HepG2 (cell line): Measurements from ENCODE around the gene AIDA. TPM values are rescaled to one million over a fixed set of nuclear protein-coding genes. Genes with fewer than 3 reads are reported as not detected.

Experiments
- ATAC-seq: fragments of 200-7000 bp; cut with Tn5 transposase; 3 replicates; pipeline ENCODE4 v1.9.1; 2020; ENCODE audit warnings: mild to moderate bottlenecking, moderate library complexity
- BruUV-seq: library from RNA; stranded (reverse); fragments of 400-500 nt; replicated peaks from 2 replicates; lab custom pipeline; 2021; lab: Mats Ljungman, UMichigan
- CTCF ChIA-PET: fragments of 300-600 bp; formaldehyde crosslinking; extraction: SDS; loops from one replicate; lab custom pipeline; 2021; ENCODE audit warnings: low total read pairs, inconsistent platforms, low intra/inter-chr PET ratio; lab: Yijun Ruan, JAX
- POLR2A ChIA-PET: fragments of 350-600 bp; sonication (Branson Sonifier 250); formaldehyde crosslinking; loops from one replicate; lab custom pipeline; 2020; ENCODE audit warnings: antibody characterized with exemption, inconsistent platforms; lab: Yijun Ruan, JAX
- DNase-seq: peaks from one replicate; pipeline ENCODE4 v3.0.0-alpha.2; 2015; ENCODE audit warnings: low spot score
- FAIRE-seq: peaks from 3 replicates; lab custom pipeline; 2011; peaks lifted over from hg19 to GRCh38; lab: Jason Lieb, UNC
- H2AFZ ChIP-seq: one replicate; pipeline ENCODE4 v1.6.1; 2011; ENCODE audit warnings: low read length, inconsistent platforms
- H3K27ac ChIP-seq: fragments of 300-600 bp; 3 replicates; pipeline ENCODE4 v1.8.0; 2011; ENCODE audit warnings: mixed run types, mild to moderate bottlenecking, mixed read lengths, low read length, inconsistent platforms; ENCODE audit not compliant: insufficient read depth; ENCODE audit errors: extremely low read length
- H3K27me3 ChIP-seq, 2 experiments: fragments of 200-600 bp in 1 of 2; 2 replicates in 1 of 2; 3 replicates in 1 of 2; pipeline versions ENCODE4 v1.6.0 to v1.8.0; 2011; ENCODE audit warnings: low read length in 2 of 2, mild to moderate bottlenecking in 2 of 2, moderate library complexity in 2 of 2, inconsistent platforms in 1 of 2; ENCODE audit not compliant: insufficient read depth in 2 of 2, control insufficient read depth in 1 of 2
- H3K36me3 ChIP-seq, 2 experiments: fragments of 200-600 bp in 1 of 2; replicated peaks in 1 of 2; 2 replicates in 1 of 2; 3 replicates in 1 of 2; pipeline versions ENCODE4 v1.5.1 to v1.8.0; 2011; ENCODE audit warnings: low read length in 2 of 2, inconsistent platforms in 1 of 2; ENCODE audit not compliant: insufficient read depth in 2 of 2, control insufficient read depth in 1 of 2
- H3K4me1 ChIP-seq: 2 replicates; pipeline ENCODE4 v1.5.1; 2012; ENCODE audit warnings: low read length, inconsistent platforms; ENCODE audit not compliant: insufficient read depth
- H3K4me2 ChIP-seq: 2 replicates; pipeline ENCODE4 v1.6.0; 2011; ENCODE audit warnings: low read depth, low read length, inconsistent platforms
- H3K4me3 ChIP-seq, 3 experiments: fragments of 200-600 bp in 1 of 3; sonication (generic), shearing (Covaris generic) in 1 of 3; replicated peaks in 1 of 3; 2 replicates each; pipeline ENCODE4 v1.5.1; 2011 to 2016; ENCODE audit warnings: low read length in 3 of 3, inconsistent platforms in 2 of 3, low read depth in 2 of 3, mild to moderate bottlenecking in 2 of 3, control low read depth in 1 of 3, mixed read lengths in 1 of 3; ENCODE audit not compliant: insufficient read depth in 1 of 3
- H3K79me2 ChIP-seq: one replicate; pipeline ENCODE4 v1.6.1; 2011; ENCODE audit warnings: low read length, inconsistent platforms; ENCODE audit not compliant: insufficient read depth
- H3K9ac ChIP-seq: 2 replicates; pipeline ENCODE4 v1.6.0; 2011; ENCODE audit warnings: mild to moderate bottlenecking, low read depth, low read length, inconsistent platforms; ENCODE audit not compliant: insufficient read depth
- H3K9me3 ChIP-seq: 2 replicates; pipeline ENCODE4 v1.5.1; 2012; ENCODE audit warnings: mild to moderate bottlenecking, low read length
- H4K20me1 ChIP-seq: 2 replicates; pipeline ENCODE4 v1.6.0; 2011; ENCODE audit warnings: inconsistent platforms, mild to moderate bottlenecking, low read length, moderate library complexity; ENCODE audit not compliant: insufficient read depth
- BRD4 ChIP-seq: sonication (generic); formaldehyde crosslinking; IDR thresholded peaks from 2 replicates; pipeline ENCODE4 v1.4.0; 2020; ENCODE audit warnings: missing genetic modification reagents
- GTF2F1 ChIP-seq: fragments of 150-350 bp; IDR thresholded peaks from 2 replicates; pipeline ENCODE4 v1.6.1; 2014; ENCODE audit warnings: low read length
- JUND ChIP-seq: sonication (generic); formaldehyde crosslinking; IDR thresholded peaks from 2 replicates; pipeline ENCODE4 v1.8.0; 2022; ENCODE audit warnings: mild to moderate bottlenecking, missing genetic modification reagents
- KLF6 ChIP-seq: IDR thresholded peaks from 2 replicates; pipeline ENCODE4 v1.8.0; 2016; ENCODE audit warnings: missing biosample characterization, missing genetic modification reagents
- MXI1 ChIP-seq: IDR thresholded peaks from 3 replicates; pipeline ENCODE4 v1.6.1; 2012; ENCODE audit warnings: low read depth, low read length, inconsistent platforms, borderline replicate concordance
- NR1H2 ChIP-seq: sonication (generic); formaldehyde crosslinking; IDR thresholded peaks from 2 replicates; pipeline ENCODE4 v1.8.1; 2022; ENCODE audit warnings: low read depth, missing genetic modification reagents, borderline replicate concordance
- RNF2 ChIP-seq: fragments of 450-650 bp; conservative IDR thresholded peaks from 2 replicates; pipeline ENCODE4 v1.6.1; 2016; ENCODE audit warnings: low read depth
- STAG1 ChIP-seq: sonication (generic); formaldehyde crosslinking; IDR thresholded peaks from 2 replicates; pipeline ENCODE4 v1.4.0; 2020; ENCODE audit warnings: missing genetic modification reagents
- TEAD3 ChIP-seq: optimal IDR thresholded peaks from 2 replicates; pipeline ENCODE3; 2016; ENCODE audit warnings: borderline replicate concordance
- THAP8 ChIP-seq: sonication (generic); formaldehyde crosslinking; IDR thresholded peaks from 2 replicates; pipeline ENCODE4 v1.5.1; 2020; ENCODE audit warnings: missing genetic modification reagents, mild to moderate bottlenecking, borderline replicate concordance
- ZFY ChIP-seq: sonication (generic); formaldehyde crosslinking; IDR thresholded peaks from 2 replicates; pipeline ENCODE4 v1.4.0; 2020; ENCODE audit warnings: missing genetic modification reagents
- ZNF253 ChIP-seq: sonication (generic); formaldehyde crosslinking; IDR thresholded peaks from 2 replicates; pipeline ENCODE4 v1.8.0; 2022; ENCODE audit warnings: mild to moderate bottlenecking, missing genetic modification reagents, borderline replicate concordance
- ZNF333 ChIP-seq: sonication (generic); formaldehyde crosslinking; IDR thresholded peaks from 2 replicates; pipeline ENCODE4 v1.4.0; 2020; ENCODE audit warnings: mild to moderate bottlenecking, missing genetic modification reagents, borderline replicate concordance
- ZNF597 ChIP-seq: sonication (generic); formaldehyde crosslinking; IDR thresholded peaks from 2 replicates; pipeline ENCODE4 v1.5.0; 2020; ENCODE audit warnings: missing genetic modification reagents
- WGBS: methylation state at CpG from one replicate; pipeline ENCODE4 v1.1.6; 2017; ENCODE audit warnings: low lambda C conversion rate; 5-methylcytosine and 5-hydroxymethylcytosine counted together
- in situ Hi-C: cut with HindIII; loops from 2 replicates; pipeline ENCODE4 v1.10.0; 2017; ENCODE audit warnings: low pct_unique_long_range_greater_than_20kb; ENCODE audit not compliant: extremely low pct_ligation_motif_present
- intact Hi-C: fragments of 100-400 bp; cut with micrococcal nuclease; formaldehyde crosslinking; loops from one replicate; pipeline ENCODE4 v1.10.0; 2022; ENCODE audit not compliant: unreplicated experiment
- polyA plus RNA-seq, 8 experiments: library from polyadenylated mRNA; depleted of rRNA in 3 of 8; stranded (reverse) in 7 of 8; unstranded in 1 of 8; fragments of >200 nt; fragmentation: Illumina TruSeq in 4 of 8; extraction: Trizol in 4 of 8; gene quantifications; 2 replicates each; pipeline versions ENCODE4 v1.2.1 to v1.2.3, GENCODE V29; 2011 to 2016; ENCODE audit warnings: low read depth in 4 of 8, missing spikeins in 1 of 8, mixed read lengths in 1 of 8; ENCODE audit not compliant: insufficient read depth in 1 of 8
- total RNA-seq, 5 experiments: library from RNA; depleted of rRNA; stranded (reverse); fragments of >200 nt; fragmentation: Illumina TruSeq; extraction: Trizol; gene quantifications; 2 replicates each; pipeline ENCODE4 v1.2.3, GENCODE V29; 2016; ENCODE audit warnings: low read depth in 1 of 5

AIDA gene
- total and polyA plus RNA-seq, 2 of the 13 experiments (the other 11 are each of a cell fraction or from before 2014, with no cell fraction given) = 17.5 to 35.4 TPM

GRCh38 chr1:222691016-222691415 is 21.3 kb downstream of the AIDA start:
- ATAC-seq = no peak
- WGBS = 96% methylated on average over 1 of the region's 1 CpG
- Histone ChIP-seq H3K36me3 (peaks cover 6 to 28% of the 10 kb centered on the region in 2 experiments), H3K79me2 (no peaks in the 10 kb centered on the region), H3K4me2 (no peak overlapping the region), H4K20me1 (no peaks in the 10 kb centered on the region), H3K9ac (no peak overlapping the region), H3K27ac (no peak overlapping the region), H2AFZ (no peak overlapping the region), H3K4me3 (no peak overlapping the region), H3K9me3 (no peaks in the 10 kb centered on the region), H3K4me1 (no peaks in the 10 kb centered on the region), H3K27me3 (no peaks in the 10 kb centered on the region)
- in situ Hi-C loops = no loop called here
- ChIA-PET POLR2A (no interaction called here), CTCF (no interaction called here)
- BruUV-seq = no TSS peak
- no peak for DNase-seq
- TF ChIP-seq TEAD3 (CRISPR knock-in tag) = no peak
- TF ChIP-seq ZFY (CRISPR knock-in tag) = no peak
- TF ChIP-seq BRD4 = no peak
- no peak for TF ChIP-seq KLF6 (CRISPR knock-in tag)
- TF ChIP-seq ZNF597 (CRISPR knock-in tag) = no peak
- no peak for TF ChIP-seq MXI1
- TF ChIP-seq JUND (CRISPR knock-in tag) = no peak
- no peak for TF ChIP-seq ZNF333 (CRISPR knock-in tag)
- no peak for TF ChIP-seq RNF2
- no peak for TF ChIP-seq NR1H2 (CRISPR knock-in tag)
- TF ChIP-seq ZNF253 = no peak
- TF ChIP-seq STAG1 (CRISPR knock-in tag) = no peak
- TF ChIP-seq GTF2F1 = no peak
- TF ChIP-seq THAP8 (CRISPR knock-in tag) = no peak
- intact Hi-C loops = no loop called here
- FAIRE-seq = no peak
